HG02943 (cell line): ENCODE measurements around the gene PRKAG1.
A peak's percentile ranks its signal among the peaks of the same experiment; 100 is the strongest.

Source experiments
- ATAC-seq: cut with Tn5 transposase; IDR thresholded peaks from one replicate; pipeline ENCODE4 v1.9.1; 2021; ENCODE audit warnings: mild to moderate bottlenecking, low read depth, moderate library complexity; ENCODE audit not compliant: unreplicated experiment

The PRKAG1 gene

GRCh38 chr12:49032679-49033447 is 14.3 kb upstream of the PRKAG1 start:
- ATAC-seq: no peak

DNA sequence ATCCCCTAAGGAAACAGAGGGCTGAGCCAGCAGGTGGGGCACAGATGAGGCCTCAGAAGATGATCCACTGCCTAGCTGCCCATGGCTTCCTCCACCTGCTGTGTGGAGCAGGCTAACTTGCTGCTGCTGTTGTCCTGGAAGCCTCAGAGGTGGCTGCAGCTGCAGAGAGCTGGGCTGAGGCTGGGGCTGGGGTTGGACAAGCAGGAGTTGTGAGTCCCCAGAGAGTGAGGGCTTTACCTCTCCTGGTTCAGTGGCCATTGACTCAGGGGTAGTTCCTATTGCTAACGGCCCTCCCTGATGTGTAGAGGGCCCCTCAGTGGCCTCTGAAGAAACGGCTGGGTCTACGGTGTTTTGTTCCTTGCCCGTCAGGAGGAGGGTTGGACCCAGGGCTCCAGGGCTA is 13.7 kb upstream of the PRKAG1 start:
- ATAC-seq: no peak

- ATAC-seq: no peak
These were observed 13.1 kb upstream of the PRKAG1 start for GRCh38 chr12:49031573-49032161.

GRCh38 chr12:49030714-49031572 is 12.4 kb upstream of the PRKAG1 start:
- ATAC-seq: no peak

DNA sequence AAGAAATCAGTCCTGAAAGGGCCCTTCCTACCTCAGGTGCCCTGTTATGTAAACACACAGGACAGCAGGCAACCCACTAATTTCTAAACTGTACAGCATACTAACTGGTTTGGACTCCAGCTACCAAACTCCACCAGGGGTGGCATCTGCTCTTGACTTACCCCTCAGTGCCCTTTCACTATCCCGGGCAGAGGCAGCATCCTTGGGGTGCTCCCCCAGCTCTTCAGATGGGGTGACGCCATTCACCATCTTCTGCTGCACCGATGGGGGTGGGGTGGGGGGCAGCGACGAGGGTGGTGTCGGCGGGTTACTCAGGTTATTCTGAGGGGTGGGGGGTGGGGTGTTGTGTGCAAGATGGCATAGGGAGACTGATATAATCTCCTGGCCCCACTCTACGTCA is 11.5 kb upstream of the PRKAG1 start:
- no peak for ATAC-seq

DNA sequence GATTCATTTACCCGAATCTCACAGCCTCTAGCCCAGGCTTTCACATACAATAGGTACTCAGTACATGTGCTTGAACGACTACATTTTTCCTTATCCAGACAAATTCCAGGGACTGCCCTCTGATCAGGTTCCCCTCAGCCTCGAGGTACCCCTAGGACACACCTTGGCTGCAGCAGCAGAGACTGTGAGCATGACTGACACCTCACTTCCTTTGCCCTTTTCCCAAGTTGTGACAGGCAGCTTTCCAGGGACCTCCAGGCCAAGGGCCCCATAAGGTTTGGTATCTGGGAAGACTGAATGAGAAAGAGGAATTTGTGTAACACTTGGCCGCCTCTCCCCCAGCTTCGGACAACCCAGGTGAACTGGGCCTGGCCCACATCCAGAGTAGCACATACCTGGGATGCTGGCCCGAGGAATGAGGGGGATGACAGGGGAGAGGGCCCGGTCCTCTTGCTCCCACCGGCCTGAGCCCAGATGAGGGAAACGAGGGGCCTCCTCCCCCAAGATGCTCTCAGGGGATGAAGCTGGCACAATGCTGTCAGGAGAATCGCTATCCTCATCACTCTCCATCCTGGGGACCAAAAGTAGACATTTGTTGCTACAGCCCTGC is 10.2 kb upstream of the PRKAG1 start:
- ATAC-seq: no peak

DNA sequence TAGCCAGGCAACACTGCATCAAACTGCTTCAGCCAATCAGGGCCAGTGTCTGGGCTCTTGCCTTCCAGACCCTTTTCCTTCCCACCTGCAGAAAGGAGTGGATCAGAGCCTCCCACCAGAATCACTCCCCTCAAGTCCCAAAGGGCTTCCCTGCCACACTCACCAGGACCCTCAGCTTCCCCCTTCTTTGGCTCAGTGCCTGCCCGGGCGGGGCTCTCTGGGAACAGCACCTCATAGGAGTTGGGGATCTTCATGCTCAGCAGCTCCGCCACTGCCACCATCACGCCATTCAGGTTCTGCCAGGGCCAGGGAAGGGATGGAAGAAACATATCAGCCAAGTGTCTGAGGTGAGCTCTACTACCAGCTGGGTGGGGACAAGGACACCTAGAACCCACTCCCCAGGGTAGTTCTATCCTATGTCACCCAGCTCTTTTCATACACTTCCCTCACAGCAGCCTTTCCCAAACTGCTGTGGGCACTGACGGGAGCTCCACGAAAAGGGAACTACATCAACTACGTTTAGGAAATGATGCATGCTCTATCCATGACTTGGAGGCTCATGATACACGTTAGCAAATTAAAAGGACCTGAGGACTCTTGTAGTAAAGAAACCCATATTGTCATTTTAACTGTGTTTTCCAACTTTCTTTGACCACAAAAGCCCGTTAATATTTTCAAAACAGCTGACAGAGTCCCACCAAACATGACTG is 9.4 kb upstream of the PRKAG1 start:
- no peak for ATAC-seq

DNA sequence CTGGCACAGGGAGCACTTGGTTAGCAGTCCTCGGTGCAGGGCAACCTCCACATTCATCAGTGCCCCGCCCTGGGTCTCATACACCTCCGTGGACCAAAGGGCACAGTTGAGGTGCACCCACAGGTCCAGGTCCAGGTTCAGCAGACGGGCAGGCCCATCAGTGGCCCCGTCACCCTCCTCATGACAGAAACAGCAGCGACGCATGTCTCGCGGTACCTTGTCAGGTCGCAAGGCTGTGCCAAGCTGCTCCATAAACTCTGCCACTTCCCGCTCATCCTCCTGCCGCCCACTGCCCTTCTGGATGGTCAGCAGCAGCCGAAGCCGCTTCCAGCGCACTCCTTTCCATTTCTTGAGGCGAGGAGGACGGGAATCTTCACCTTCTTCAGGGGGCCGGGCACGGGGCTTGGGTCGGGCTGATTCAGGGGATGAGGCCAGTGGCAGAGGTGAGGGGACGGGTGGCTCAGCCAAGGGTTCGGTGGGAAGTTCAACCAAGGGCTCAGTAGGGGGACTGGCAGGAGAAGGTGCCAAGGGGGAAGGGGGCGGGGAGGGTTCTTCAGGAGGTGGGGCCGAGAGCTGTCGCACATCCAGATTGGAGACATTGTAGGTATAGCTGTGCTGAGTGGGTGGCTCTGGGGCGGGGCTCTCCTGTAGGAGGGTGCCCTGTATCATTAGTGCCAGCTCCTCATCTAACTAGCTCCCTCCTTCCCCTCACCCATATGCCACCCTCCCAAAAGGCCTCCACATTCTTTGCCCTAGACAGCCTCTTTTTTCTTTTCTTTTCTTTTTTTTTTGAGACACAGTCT is 8.3 kb upstream of the PRKAG1 start:
- no peak for ATAC-seq

DNA sequence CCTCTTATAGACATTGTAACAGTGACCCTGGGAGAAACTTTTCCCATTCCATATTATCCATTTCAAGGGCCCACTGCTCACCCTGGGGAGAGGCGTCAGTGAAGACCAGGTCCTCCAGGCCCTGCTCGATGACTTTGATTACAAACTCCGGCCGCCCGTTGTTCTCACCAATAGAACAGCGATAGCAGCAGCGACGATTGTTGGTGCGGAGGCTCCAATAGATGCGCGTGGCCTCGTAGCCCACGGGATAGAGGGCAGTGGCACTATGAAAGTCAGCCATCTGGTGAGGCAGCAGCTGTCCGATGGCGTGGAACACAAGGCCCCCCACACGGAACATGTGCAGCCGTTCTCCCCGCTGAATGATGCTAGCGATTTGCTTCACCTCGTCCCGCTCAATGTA is 7.5 kb upstream of the PRKAG1 start:
- no peak for ATAC-seq

GRCh38 chr12:49025463-49025862 is 6.9 kb upstream of the PRKAG1 start:
- no peak for ATAC-seq

GRCh38 chr12:49024543-49024942 is 6.0 kb upstream of the PRKAG1 start:
- ATAC-seq: no peak

DNA sequence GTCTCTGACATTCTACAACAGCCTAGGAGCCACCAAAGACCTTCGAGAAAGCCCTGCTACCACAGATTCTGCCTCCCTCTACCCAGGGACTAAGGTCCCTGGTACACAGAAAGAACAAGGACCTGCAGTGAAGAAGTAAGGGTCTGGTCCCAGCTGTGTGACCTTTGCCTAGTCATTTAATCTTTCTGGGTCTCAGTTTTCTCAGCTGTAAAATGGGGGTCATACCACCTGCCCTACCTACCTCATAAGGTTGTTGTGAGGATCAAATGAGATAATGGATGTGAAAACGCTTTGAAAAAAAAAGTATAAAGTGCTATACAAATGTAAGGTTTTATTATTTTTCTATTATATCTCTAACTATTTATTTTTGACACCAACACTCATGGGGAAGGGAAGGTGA is 5.2 kb upstream of the PRKAG1 start:
- ATAC-seq: no peak

DNA sequence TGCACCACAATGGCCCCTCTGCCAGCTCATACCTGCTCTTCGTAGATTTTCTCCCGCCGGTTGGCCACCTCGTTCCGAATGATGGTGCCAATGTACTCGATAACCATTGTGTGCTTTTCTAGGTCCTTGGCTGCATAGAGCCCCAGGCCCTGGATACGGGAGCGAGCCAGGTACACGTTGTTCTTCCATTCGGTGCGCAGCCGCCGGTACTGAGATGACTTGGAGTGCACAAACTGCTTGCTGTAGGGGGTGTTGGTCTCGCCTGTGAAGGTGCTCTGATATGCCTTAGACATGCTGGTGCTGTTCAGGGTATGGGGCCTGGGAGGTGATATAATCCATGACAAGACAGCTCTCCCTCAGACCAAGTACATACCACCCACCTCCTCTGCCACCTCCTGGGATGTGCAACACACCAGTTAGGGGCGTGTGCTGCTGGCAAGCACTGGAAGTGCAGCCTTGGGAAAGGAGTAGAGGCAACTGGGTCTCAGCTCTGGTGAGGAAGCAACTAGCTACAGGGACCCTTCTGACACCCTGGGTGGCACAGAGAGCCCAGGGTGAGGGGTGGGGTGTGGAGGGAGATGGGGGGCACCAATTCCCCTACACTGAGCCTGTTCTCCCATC is 4.1 kb upstream of the PRKAG1 start:
- no peak for ATAC-seq

DNA sequence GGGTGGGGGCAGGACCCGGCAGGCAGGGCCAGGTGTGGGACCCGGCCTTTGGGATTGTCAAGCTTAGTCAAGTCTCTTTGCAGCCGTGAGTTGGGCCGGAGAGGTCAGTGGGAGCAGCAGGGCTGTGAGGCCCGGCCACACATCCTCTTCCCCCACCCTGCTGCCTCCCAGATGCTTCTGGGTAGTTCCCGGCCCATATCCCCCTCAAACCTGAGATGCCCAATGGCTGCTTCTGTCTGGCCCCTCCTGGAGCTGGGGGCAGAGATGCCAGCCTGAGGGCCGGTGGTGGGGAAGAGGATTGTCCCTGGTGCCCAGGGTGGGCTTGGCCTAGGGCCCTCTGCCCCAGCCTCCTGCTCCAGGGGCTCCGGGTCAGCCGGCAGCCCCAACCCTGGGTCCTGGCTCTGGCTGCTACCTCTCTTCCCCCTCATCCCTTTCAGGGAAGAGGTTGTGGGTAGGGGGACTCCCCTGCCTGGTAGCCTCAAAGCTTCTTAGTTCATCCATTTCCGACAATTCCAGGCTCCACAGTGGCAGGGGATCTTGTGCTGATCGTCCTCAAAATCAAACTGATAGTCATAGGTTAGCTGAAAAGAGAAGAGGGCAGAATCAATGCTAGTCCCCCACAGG is 2.8 kb upstream of the PRKAG1 start:
- ATAC-seq: no peak

DNA sequence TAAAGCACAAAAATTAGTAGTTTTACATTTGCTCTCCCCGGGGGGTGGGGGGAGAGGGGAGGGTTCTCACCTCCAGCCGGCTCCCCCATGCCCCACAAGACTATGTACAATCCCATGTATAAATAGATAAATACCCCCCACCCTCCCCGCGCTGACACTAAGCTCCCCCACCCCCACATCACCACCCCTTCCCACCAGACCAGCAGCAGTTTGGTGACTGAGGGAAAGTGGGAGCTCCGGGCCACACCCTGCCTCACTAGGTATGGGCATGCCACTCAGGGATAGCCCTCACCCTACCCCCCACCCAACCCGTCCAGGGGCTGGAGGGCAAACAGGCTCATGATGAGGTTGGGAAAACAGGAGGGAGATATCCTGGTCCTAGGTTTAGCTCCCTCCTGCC is 1.9 kb upstream of the PRKAG1 start:
- ATAC-seq: no peak

- ATAC-seq: no peak
These were observed 1.1 kb upstream of the PRKAG1 start for GRCh38 chr12:49019443-49020324.

DNA sequence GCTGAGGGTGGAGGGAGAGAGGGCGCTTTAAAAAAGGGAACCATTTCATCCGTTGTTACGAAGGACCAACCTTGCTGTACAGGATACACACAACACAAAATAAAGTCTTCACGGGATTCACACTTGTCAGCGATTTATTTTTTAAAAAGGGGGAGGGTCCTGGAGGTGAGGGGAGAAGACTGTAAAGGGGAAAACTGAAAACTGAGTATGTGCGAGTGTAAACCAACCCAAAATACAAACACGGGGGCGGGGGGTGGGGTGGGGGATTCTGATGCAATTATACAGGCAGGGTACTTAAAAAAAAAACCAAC is 499 bp upstream of the PRKAG1 start:
- ATAC-seq: peak; percentile 9

DNA sequence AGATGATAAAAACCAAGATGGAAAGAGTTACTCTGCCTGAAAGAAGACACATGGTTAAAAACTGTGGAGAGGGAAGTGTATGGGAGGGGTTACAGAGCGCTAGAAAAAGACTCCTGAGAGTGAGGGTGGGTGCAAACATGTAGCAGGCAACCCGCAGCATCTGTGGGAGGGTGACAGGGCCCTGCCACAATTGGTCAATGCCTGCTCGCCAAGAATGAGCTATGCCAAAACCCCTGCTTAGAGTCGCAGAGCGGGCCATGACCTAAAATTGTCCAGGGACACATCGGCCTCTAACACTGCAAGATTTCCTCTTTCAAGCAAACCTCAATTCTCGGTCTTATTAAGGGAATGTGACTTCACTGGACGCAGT is 700 bp downstream of the PRKAG1 start:
- ATAC-seq: peak; percentile 7
